Measurements from ENCODE around the gene FGF2. TPM values are rescaled to one million over a fixed set of nuclear protein-coding genes. Genes with fewer than 3 reads are reported as not detected.

FGF2 gene
- total RNA-seq, 2 donors from 2014 or later: 12.5 to 18.5 TPM

GRCh38 chr4:122889726-122890125, 63.1 kb downstream of the FGF2 start:
- Mint-ChIP-seq H3K27ac (no peak overlapping the region), H3K36me3 (ENCODE audit: low read depth) (peaks cover 14% of the 10 kb centered on the region), H3K4me3 (no peak overlapping the region), H3K4me1 (peaks cover under 1% of the 10 kb centered on the region), H3K27me3 (ENCODE audit: insufficient read depth) (no peaks in the 10 kb centered on the region), H3K9me3 (no peaks in the 10 kb centered on the region)
- H3K27ac ChIP-seq (ENCODE audit: low read depth, low read length): no peak overlapping the region
- no peak overlapping the region for H3K4me3 ChIP-seq (ENCODE audit: low read length)
- TF ChIP-seq CTCF (conservative IDR thresholded peaks at IDR 0.05): no peak
- DNase-seq: no peak
- 82% methylated on average over 1 of the region's 1 CpG; no CpG with 5 or more reads in 1 of the 2 experiments for WGBS, 2 experiments (ENCODE audit: insufficient coverage in 1 of 2, insufficient read length in 1 of 2)
- H3K9ac ChIP-seq (ENCODE audit: extremely low read depth, low read length, poor library complexity, severe bottlenecking): no peak overlapping the region
- no peaks in the 10 kb centered on the region for H3K36me3 ChIP-seq (ENCODE audit: control insufficient read depth, insufficient read depth, low read length)
- no peaks in the 10 kb centered on the region for H3K4me1 ChIP-seq (ENCODE audit: control insufficient read depth, insufficient read depth, low read length)
- H3K27me3 ChIP-seq (ENCODE audit: control insufficient read depth, insufficient read depth, low read length, poor library complexity, severe bottlenecking): no peaks in the 10 kb centered on the region
- H3K9me3 ChIP-seq (ENCODE audit: control insufficient read depth, low read length): no peaks in the 10 kb centered on the region

DNA sequence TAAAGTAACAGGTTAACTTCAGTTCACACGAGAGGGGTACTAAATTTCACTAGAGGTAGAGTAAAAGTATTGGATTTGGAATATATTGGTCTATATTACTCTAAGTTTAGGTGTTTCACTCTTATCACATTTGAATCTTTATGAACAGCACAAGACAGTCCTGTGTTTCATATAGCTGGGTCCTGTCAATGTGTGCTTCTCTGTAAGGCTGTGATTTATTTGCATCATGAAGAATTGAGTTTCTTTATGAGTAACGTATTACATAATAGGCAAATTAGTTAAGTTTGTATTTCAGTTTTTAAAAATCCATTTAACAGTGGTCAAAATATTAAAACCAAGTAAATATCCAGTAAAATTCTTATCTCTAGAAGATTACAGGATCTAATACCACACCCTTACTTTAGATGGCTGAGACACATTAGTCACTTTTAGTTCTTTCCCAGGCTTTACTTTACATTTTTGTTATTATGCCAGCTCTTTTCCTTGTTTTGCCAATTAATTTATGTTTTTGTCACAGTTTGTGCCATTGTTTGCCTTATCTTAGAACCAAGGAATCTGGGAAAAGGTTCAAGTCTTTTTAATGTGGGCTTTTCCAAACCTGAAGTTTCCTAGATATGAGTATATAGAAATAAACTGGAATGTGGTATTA, 63.6 kb downstream of the FGF2 start:
- DNase-seq: no peak
- H3K4me3 ChIP-seq (ENCODE audit: low read length): no peak overlapping the region
- no peak overlapping the region for H3K9ac ChIP-seq (ENCODE audit: extremely low read depth, low read length, poor library complexity, severe bottlenecking)
- H3K27ac Mint-ChIP-seq: no peak overlapping the region
- no peak overlapping the region for H3K4me3 Mint-ChIP-seq
- no peak overlapping the region for H3K27ac ChIP-seq (ENCODE audit: low read depth, low read length)
- H3K4me1 Mint-ChIP-seq: peaks cover 2% of the 10 kb centered on the region
- H3K27me3 Mint-ChIP-seq (ENCODE audit: insufficient read depth): no peaks in the 10 kb centered on the region
- no peaks in the 10 kb centered on the region for H3K36me3 ChIP-seq (ENCODE audit: control insufficient read depth, insufficient read depth, low read length)
- 93% methylated on average over 2 of the region's 2 CpGs; no CpG with 5 or more reads in 1 of the 2 experiments for WGBS, 2 experiments (ENCODE audit: insufficient coverage in 1 of 2, insufficient read length in 1 of 2)
- H3K4me1 ChIP-seq (ENCODE audit: control insufficient read depth, insufficient read depth, low read length): no peaks in the 10 kb centered on the region
- peaks cover 14% of the 10 kb centered on the region for H3K36me3 Mint-ChIP-seq (ENCODE audit: low read depth)
- H3K9me3 Mint-ChIP-seq: no peaks in the 10 kb centered on the region
- H3K9me3 ChIP-seq (ENCODE audit: control insufficient read depth, low read length): no peaks in the 10 kb centered on the region
- TF ChIP-seq CTCF (conservative IDR thresholded peaks at IDR 0.05): no peak
- H3K27me3 ChIP-seq (ENCODE audit: control insufficient read depth, insufficient read depth, low read length, poor library complexity, severe bottlenecking): no peaks in the 10 kb centered on the region

DNA sequence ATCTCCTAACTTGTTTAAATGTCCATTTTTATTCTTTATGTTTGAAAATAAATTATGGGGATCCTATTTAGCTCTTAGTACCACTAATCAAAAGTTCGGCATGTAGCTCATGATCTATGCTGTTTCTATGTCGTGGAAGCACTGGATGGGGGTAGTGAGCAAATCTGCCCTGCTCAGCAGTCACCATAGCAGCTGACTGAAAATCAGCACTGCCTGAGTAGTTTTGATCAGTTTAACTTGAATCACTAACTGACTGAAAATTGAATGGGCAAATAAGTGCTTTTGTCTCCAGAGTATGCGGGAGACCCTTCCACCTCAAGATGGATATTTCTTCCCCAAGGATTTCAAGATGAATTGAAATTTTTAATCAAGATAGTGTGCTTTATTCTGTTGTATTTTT, 68.2 kb downstream of the FGF2 start:
- peaks cover 2% of the 10 kb centered on the region for H3K4me1 Mint-ChIP-seq
- H3K27me3 Mint-ChIP-seq (ENCODE audit: insufficient read depth): no peaks in the 10 kb centered on the region
- Histone ChIP-seq H3K9ac (ENCODE audit: extremely low read depth, low read length, poor library complexity, severe bottlenecking) (no peak overlapping the region), H3K9me3 (ENCODE audit: control insufficient read depth, low read length) (no peaks in the 10 kb centered on the region), H3K27me3 (ENCODE audit: control insufficient read depth, insufficient read depth, low read length, poor library complexity, severe bottlenecking) (no peaks in the 10 kb centered on the region), H3K27ac (ENCODE audit: low read depth, low read length) (no peak overlapping the region), H3K4me3 (ENCODE audit: low read length) (no peak overlapping the region), H3K4me1 (ENCODE audit: control insufficient read depth, insufficient read depth, low read length) (no peaks in the 10 kb centered on the region), H3K36me3 (ENCODE audit: control insufficient read depth, insufficient read depth, low read length) (no peaks in the 10 kb centered on the region)
- H3K36me3 Mint-ChIP-seq (ENCODE audit: low read depth): peaks cover 16% of the 10 kb centered on the region
- H3K9me3 Mint-ChIP-seq: peaks cover 5% of the 10 kb centered on the region
- no peak for DNase-seq
- TF ChIP-seq CTCF (conservative IDR thresholded peaks at IDR 0.05): peak; percentile 39
- 76 to 85% methylated on average over 2 to 3 of the region's 3 CpGs for whole genome bisulfite sequencing, 2 experiments (ENCODE audit: insufficient coverage in 1 of 2, insufficient read length in 1 of 2)
- no peak overlapping the region for H3K4me3 Mint-ChIP-seq
- H3K27ac Mint-ChIP-seq: no peak overlapping the region

All from endodermal cell (in vitro differentiated cells).